Retinal pigment epithelial cell (primary cell): ENCODE results near the gene CPA3.

Experiments
- DNase-seq: peaks from one replicate; pipeline ENCODE4 v3.0.0-alpha.2; 2010; ENCODE audit warnings: low read depth
- H3K4me3 ChIP-seq: 2 replicates; pipeline ENCODE4 v1.5.1; 2011; ENCODE audit warnings: mild to moderate bottlenecking, low read length, control low read depth, moderate library complexity
- TF ChIP-seq, protein P1 (sequence below): conservative IDR thresholded peaks from 2 replicates; pipeline ENCODE4 v1.5.1; 2011; ENCODE audit warnings: low read depth, low read length, control low read depth, inconsistent platforms

Gene CPA3

DNA sequence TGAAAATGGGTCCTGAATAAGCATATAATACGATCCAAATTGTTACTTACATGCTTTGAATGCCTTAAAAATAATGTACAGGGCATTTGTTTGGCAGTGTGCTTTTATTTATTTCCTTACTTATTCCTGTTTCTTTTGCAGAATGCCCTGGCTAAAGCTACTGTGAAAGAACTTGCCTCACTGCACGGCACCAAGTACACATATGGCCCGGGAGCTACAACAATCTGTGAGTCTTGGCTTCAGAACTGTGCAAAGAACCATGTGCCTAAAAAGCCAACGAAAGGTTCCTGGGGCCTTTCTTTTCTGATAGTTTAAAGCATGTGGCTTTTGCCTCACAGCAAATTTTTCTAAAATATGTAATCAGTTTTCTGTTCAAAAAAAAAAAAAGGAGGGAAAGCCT lies 7.8 kb upstream of the CPA3 start:
- TF ChIP-seq, protein P1, sequence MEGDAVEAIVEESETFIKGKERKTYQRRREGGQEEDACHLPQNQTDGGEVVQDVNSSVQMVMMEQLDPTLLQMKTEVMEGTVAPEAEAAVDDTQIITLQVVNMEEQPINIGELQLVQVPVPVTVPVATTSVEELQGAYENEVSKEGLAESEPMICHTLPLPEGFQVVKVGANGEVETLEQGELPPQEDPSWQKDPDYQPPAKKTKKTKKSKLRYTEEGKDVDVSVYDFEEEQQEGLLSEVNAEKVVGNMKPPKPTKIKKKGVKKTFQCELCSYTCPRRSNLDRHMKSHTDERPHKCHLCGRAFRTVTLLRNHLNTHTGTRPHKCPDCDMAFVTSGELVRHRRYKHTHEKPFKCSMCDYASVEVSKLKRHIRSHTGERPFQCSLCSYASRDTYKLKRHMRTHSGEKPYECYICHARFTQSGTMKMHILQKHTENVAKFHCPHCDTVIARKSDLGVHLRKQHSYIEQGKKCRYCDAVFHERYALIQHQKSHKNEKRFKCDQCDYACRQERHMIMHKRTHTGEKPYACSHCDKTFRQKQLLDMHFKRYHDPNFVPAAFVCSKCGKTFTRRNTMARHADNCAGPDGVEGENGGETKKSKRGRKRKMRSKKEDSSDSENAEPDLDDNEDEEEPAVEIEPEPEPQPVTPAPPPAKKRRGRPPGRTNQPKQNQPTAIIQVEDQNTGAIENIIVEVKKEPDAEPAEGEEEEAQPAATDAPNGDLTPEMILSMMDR, result no peak

DNA sequence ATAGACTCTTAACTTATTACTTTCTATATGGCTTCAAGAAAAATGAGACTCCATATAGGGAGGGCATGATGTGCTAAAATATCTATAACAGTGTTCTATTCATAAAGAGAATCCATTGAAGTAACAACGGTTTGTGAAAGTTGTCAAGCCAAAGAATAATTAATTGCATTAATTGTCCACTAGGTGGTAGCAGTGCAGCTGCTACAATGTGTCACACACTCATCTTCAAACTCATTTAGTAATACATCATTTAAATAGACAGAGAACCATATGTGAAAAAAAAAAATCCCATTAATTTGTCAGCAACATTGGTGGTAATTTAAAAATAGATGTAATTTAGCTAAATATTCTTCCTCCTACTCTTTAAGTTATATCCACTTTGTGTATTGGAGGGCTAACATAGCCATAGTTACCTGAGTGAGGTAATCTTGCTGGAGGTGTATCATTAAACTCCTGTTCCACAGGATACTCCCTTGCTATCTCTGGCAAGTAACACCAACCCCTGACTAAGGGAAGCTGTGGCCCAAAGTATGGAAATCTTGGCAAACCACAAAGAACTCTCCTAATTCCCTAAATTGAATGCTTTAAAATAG lies 3.7 kb upstream of the CPA3 start:
- TF ChIP-seq, protein P1, result peak; percentile 62
- no peak overlapping the region for H3K4me3 ChIP-seq
- DNase-seq, result peak; percentile 22

More for the DNA sequence above, 7.8 kb upstream of the CPA3 start:
- no peak for DNase-seq
- no peak overlapping the region for H3K4me3 ChIP-seq

DNA sequence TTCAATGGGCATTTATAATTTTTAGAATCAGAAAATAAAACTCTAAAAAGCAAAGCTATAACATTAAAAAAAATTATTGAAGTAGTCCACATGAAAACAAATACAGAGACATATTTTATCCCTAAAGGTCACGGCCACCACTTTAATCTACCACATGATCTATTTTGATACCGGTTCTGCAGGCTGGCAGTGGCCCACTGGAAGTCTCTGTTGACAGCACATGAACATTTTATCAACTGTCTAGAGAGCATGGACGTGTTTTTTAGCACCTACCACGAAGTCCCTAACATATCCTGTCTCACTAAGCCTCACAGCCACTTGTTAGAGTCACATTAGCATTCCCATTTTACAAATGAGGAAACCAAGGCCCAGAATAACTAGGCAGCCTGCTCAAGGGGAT lies 1.8 kb upstream of the CPA3 start:
- no peak overlapping the region for H3K4me3 ChIP-seq
- DNase-seq, result no peak
- TF ChIP-seq, protein P1, result no peak

DNA sequence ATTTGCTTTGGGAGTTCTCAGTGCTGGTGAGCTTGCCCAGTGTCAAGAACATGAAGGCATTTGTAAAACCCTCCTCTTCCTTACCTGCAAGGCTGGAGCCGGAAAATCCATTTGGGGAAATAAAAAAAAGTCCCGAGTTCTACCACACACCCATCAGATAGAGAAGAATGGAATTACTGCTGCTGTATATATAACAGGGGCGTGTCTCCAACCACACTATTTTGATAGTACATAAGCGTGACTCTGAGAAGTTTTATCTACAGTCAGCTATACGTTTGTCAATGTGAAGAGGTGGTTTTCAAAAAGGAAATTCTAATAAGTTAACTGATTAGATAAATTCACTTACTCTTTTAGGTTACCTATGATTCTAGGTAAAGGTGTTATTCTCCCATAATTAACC lies 1.3 kb upstream of the CPA3 start:
- no peak for DNase-seq
- H3K4me3 ChIP-seq, result no peak overlapping the region
- TF ChIP-seq, protein P1, result no peak

DNA sequence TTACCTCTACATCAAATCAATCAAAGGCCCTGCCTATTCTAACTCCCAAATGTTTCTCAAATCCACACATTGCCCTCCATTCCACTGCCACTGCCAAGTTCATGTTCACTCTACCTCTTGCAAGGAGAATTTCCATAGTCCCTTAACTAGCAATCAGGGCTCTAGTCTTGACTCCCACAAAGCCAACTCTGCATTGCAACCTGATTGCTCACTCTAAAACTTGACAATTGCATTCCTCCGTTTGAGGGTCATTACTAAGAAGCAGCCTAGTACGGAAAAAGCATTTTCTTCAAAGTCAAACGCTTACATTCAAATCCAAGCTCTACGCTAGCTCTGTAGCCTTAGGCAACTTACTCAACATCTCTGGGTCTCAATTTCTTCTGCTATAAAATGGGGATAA lies 1.2 kb downstream of the CPA3 start:
- TF ChIP-seq, protein P1, result no peak
- H3K4me3 ChIP-seq, result no peak overlapping the region
- peak; percentile 61 for DNase-seq

DNA sequence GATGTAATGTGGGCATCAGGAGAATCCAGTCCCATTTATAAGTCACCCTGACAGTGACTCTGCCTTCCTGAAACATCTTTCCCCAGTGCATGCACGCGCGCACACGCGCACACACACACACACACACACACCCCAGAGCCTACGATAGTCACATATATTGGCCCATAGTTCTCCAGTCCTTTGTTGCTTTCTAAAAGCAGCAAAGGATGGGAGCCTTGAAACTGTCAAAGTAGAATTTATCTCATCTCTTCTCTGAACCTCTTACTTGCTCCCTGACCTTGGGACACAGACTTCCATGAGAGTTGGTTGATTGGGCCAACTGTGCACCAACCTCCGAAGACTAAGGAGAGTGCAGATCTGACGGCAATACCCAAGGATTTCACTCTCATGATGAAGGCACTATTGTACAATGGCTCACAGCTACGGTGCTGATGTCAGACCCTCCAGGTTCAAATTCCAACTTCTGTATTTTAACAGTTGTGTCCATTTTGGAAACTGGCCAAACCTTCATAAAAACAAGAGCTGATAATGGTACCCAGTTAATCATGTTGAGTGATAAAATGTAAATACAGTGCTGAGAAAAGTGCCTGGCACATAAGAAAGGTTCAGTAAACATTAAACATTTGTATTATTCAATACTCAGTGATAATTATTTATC lies 8.3 kb downstream of the CPA3 start:
- H3K4me3 ChIP-seq, result no peak overlapping the region
- DNase-seq, result no peak
- TF ChIP-seq, protein P1, result no peak

DNA sequence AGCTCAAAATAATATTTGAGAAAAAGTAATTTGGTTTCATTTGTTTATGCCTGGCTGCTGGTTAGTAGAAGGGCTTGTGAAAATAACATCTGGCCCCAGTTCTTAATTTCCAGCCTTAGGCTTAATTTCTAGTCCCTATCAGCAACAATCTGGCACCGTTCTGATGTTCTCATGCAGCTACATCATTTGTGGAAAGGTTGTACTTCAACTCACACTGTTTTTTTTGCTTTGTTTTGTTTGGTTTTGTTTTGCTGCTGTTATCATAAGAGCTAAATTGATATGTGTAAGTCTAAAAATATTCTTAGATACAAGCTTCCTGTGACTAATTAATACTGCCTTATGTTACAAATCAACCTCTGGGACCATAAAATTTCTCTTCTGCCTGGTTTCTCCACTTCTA lies 8.9 kb downstream of the CPA3 start:
- TF ChIP-seq, protein P1, result no peak
- no peak overlapping the region for H3K4me3 ChIP-seq
- DNase-seq, result no peak
